Measurements from ENCODE around the gene DNAH1.

Gene DNAH1

GRCh38 chr3:52402101-52402521 lies 86.0 kb downstream of the DNAH1 start:
- TF ChIP-seq MAX (IDR thresholded peaks at IDR 0.05) (no peak), TAF1 (IDR thresholded peaks at IDR 0.05; ENCODE audit: low read depth) (no peak), FOXM1 (IDR thresholded peaks at IDR 0.05; ENCODE audit: borderline replicate concordance, low read depth) (no peak), CREB1 (IDR thresholded peaks at IDR 0.05; ENCODE audit: low read depth) (no peak), YY1 (IDR thresholded peaks at IDR 0.05; ENCODE audit: low read depth) (no peak), EGR1 (IDR thresholded peaks at IDR 0.05) (no peak), TEAD4 (IDR thresholded peaks at IDR 0.05) (no peak), CEBPB (IDR thresholded peaks at IDR 0.05) (no peak), REST (IDR thresholded peaks at IDR 0.05; ENCODE audit: low read depth) (no peak), TCF12 (IDR thresholded peaks at IDR 0.05; ENCODE audit: low read depth) (no peak), NFIC (IDR thresholded peaks at IDR 0.05) (no peak), EP300 (IDR thresholded peaks at IDR 0.05; ENCODE audit: borderline replicate concordance) (no peak), ZBTB7A (IDR thresholded peaks at IDR 0.05; ENCODE audit: low read depth) (no peak), USF1 (IDR thresholded peaks at IDR 0.05) (no peak)

GRCh38 chr3:52402706-52403270 lies 86.7 kb downstream of the DNAH1 start:
- TF ChIP-seq USF1 (IDR thresholded peaks at IDR 0.05) (no peak), FOXM1 (IDR thresholded peaks at IDR 0.05; ENCODE audit: borderline replicate concordance, low read depth) (no peak), YY1 (IDR thresholded peaks at IDR 0.05; ENCODE audit: low read depth) (no peak), EP300 (IDR thresholded peaks at IDR 0.05; ENCODE audit: borderline replicate concordance) (no peak), CREB1 (IDR thresholded peaks at IDR 0.05; ENCODE audit: low read depth) (no peak), TCF12 (IDR thresholded peaks at IDR 0.05; ENCODE audit: low read depth) (no peak), CEBPB (IDR thresholded peaks at IDR 0.05) (no peak), MAX (IDR thresholded peaks at IDR 0.05) (no peak), TAF1 (IDR thresholded peaks at IDR 0.05; ENCODE audit: low read depth) (no peak), REST (IDR thresholded peaks at IDR 0.05; ENCODE audit: low read depth) (no peak), NFIC (IDR thresholded peaks at IDR 0.05) (no peak), ZBTB7A (IDR thresholded peaks at IDR 0.05; ENCODE audit: low read depth) (no peak), EGR1 (IDR thresholded peaks at IDR 0.05) (no peak), RAD21 (IDR thresholded peaks at IDR 0.05; ENCODE audit: low read depth) (no peak)

- TF ChIP-seq TAF1 (IDR thresholded peaks at IDR 0.05; ENCODE audit: low read depth) (no peak), EGR1 (IDR thresholded peaks at IDR 0.05) (no peak), USF1 (IDR thresholded peaks at IDR 0.05) (no peak), CREB1 (IDR thresholded peaks at IDR 0.05; ENCODE audit: low read depth) (no peak), YY1 (IDR thresholded peaks at IDR 0.05; ENCODE audit: low read depth) (no peak), ZBTB7A (IDR thresholded peaks at IDR 0.05; ENCODE audit: low read depth) (no peak), REST (IDR thresholded peaks at IDR 0.05; ENCODE audit: low read depth) (no peak), MAX (IDR thresholded peaks at IDR 0.05) (no peak), NFIC (IDR thresholded peaks at IDR 0.05) (no peak)
These were observed 87.2 kb downstream of the DNAH1 start for GRCh38 chr3:52403271-52403841.

Measured in Ishikawa (cell line).